ENCODE measurements around the gene FAM78B. TPM values are rescaled to one million over a fixed set of nuclear protein-coding genes. Genes with fewer than 3 reads are reported as not detected.

The FAM78B gene
- total RNA-seq, 1 experiment from 2014 or later = not detected

DNA sequence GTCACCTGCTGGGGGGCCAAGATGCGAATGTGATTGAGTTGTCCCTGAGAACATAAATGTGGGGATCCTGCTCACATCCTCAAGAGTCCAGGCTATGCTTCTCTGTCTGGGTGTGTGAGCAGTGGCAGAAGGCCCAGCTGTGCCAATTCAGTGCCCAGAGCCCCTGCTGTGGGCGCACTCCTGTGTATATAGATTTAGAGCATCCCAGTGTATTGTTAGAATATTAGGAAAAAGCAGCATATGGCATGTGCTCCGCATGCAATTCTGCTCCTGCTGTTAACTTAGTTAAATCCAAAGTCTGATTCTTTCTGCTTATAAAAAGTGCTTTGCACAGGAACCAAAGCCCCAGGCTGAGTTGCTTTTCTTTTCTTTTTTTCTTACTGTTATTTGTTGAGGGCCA, 37.8 kb downstream of the FAM78B start:
- Histone ChIP-seq H3K36me3 (ENCODE audit: control insufficient read depth, insufficient read depth, low read length) (no peaks in the 10 kb centered on the region), H3K4me1 (no peaks in the 10 kb centered on the region), H3K4me3 (ENCODE audit: low read depth, low read length) (no peak overlapping the region), H3K9me3 (no peaks in the 10 kb centered on the region), H3K27me3 (replicated peaks; ENCODE audit: control insufficient read depth, insufficient read depth, low read length) (no peaks in the 10 kb centered on the region)
- POLR2A ChIA-PET = no interaction called here
- TF ChIP-seq, protein P1, sequence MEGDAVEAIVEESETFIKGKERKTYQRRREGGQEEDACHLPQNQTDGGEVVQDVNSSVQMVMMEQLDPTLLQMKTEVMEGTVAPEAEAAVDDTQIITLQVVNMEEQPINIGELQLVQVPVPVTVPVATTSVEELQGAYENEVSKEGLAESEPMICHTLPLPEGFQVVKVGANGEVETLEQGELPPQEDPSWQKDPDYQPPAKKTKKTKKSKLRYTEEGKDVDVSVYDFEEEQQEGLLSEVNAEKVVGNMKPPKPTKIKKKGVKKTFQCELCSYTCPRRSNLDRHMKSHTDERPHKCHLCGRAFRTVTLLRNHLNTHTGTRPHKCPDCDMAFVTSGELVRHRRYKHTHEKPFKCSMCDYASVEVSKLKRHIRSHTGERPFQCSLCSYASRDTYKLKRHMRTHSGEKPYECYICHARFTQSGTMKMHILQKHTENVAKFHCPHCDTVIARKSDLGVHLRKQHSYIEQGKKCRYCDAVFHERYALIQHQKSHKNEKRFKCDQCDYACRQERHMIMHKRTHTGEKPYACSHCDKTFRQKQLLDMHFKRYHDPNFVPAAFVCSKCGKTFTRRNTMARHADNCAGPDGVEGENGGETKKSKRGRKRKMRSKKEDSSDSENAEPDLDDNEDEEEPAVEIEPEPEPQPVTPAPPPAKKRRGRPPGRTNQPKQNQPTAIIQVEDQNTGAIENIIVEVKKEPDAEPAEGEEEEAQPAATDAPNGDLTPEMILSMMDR (IDR thresholded peaks at IDR 0.05; ENCODE audit: insufficient read depth in 1 of 2, low read depth in 1 of 2, low read length in 1 of 2, severe bottlenecking in 1 of 2, unreplicated experiment in 1 of 2) = no peak
- intact Hi-C loops (cut with micrococcal nuclease; ENCODE audit: unreplicated experiment) = no loop called here
- peaks cover 10% of the 10 kb centered on the region for H3K27me3 Mint-ChIP-seq (ENCODE audit: insufficient read depth, unreplicated experiment)
- no peak overlapping the region for H3K27ac Mint-ChIP-seq (ENCODE audit: unreplicated experiment)
- no peaks in the 10 kb centered on the region for H3K4me1 Mint-ChIP-seq (ENCODE audit: low read depth, unreplicated experiment)
- BruUV-seq (replicated peaks) = no TSS peak
- CTCF ChIA-PET = no interaction called here
- H3K4me3 Mint-ChIP-seq (ENCODE audit: unreplicated experiment) = no peak overlapping the region
- no peak for DNase-seq
- no peaks in the 10 kb centered on the region for H3K36me3 Mint-ChIP-seq (ENCODE audit: insufficient read depth, unreplicated experiment)
- H3K9me3 Mint-ChIP-seq (ENCODE audit: unreplicated experiment) = no peaks in the 10 kb centered on the region

DNA sequence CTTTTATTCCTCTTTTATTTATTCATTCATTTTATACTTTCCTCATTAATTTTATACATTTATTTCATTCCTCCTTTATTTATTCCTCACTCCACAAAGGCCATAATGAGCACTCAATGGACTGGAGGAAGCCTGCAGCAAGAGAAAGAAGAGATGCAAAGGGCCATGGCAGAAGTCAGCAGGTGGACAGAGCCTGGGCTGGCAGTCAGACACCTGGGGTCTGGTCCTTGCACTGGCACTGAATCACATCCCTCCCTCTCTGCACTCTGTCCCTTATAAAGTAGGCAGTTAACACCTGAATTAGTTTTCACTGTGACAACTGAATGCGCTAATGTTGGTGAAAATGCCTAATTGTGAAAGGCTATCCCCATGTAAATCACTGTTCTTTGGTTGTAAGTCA, 38.6 kb downstream of the FAM78B start:
- ChIA-PET CTCF (no interaction called here), POLR2A (no interaction called here)
- Mint-ChIP-seq H3K27ac (ENCODE audit: unreplicated experiment) (no peak overlapping the region), H3K36me3 (ENCODE audit: insufficient read depth, unreplicated experiment) (no peaks in the 10 kb centered on the region), H3K27me3 (ENCODE audit: insufficient read depth, unreplicated experiment) (peaks cover 10% of the 10 kb centered on the region), H3K4me1 (ENCODE audit: low read depth, unreplicated experiment) (no peaks in the 10 kb centered on the region), H3K9me3 (ENCODE audit: unreplicated experiment) (no peaks in the 10 kb centered on the region), H3K4me3 (ENCODE audit: unreplicated experiment) (no peak overlapping the region)
- no peak for DNase-seq
- intact Hi-C loops (cut with micrococcal nuclease; ENCODE audit: unreplicated experiment) = no loop called here
- Histone ChIP-seq H3K4me3 (ENCODE audit: low read depth, low read length) (no peak overlapping the region), H3K4me1 (no peaks in the 10 kb centered on the region), H3K27me3 (replicated peaks; ENCODE audit: control insufficient read depth, insufficient read depth, low read length) (no peaks in the 10 kb centered on the region), H3K36me3 (ENCODE audit: control insufficient read depth, insufficient read depth, low read length) (no peaks in the 10 kb centered on the region), H3K9me3 (no peaks in the 10 kb centered on the region)
- TF ChIP-seq, protein P1 (IDR thresholded peaks at IDR 0.05; ENCODE audit: insufficient read depth in 1 of 2, low read depth in 1 of 2, low read length in 1 of 2, severe bottlenecking in 1 of 2, unreplicated experiment in 1 of 2) = no peak
- no TSS peak for BruUV-seq (replicated peaks)

DNA sequence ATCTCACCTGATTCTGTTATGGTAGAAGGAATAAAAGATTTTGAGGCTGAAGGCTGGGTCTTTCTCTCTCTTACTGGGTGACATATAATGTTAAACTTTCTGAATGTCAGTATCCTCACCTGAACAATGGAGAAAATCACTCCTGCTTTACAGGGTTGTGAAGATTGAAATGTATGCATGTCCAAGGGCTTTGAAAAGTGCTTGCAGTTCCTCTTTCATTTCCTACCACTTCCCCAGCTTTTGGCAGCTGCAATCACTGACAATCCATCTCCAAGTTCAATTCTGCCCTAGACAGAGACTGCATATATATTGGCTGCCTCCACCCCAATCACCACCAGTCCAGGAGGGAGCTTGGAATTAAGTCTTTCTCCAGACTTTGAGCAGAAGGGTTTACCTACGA, 39.8 kb downstream of the FAM78B start:
- ChIA-PET POLR2A (no interaction called here), CTCF (no interaction called here)
- no peak overlapping the region for H3K4me3 ChIP-seq (ENCODE audit: low read depth, low read length)
- no TSS peak for BruUV-seq (replicated peaks)
- TF ChIP-seq, protein P1 (IDR thresholded peaks at IDR 0.05; ENCODE audit: insufficient read depth in 1 of 2, low read depth in 1 of 2, low read length in 1 of 2, severe bottlenecking in 1 of 2, unreplicated experiment in 1 of 2) = no peak
- peaks cover 16% of the 10 kb centered on the region for H3K27me3 Mint-ChIP-seq (ENCODE audit: insufficient read depth, unreplicated experiment)
- H3K27ac Mint-ChIP-seq (ENCODE audit: unreplicated experiment) = no peak overlapping the region
- H3K36me3 Mint-ChIP-seq (ENCODE audit: insufficient read depth, unreplicated experiment) = no peaks in the 10 kb centered on the region
- no peaks in the 10 kb centered on the region for H3K9me3 ChIP-seq
- H3K4me3 Mint-ChIP-seq (ENCODE audit: unreplicated experiment) = no peak overlapping the region
- no peaks in the 10 kb centered on the region for H3K9me3 Mint-ChIP-seq (ENCODE audit: unreplicated experiment)
- no peak for DNase-seq
- H3K27me3 ChIP-seq (replicated peaks; ENCODE audit: control insufficient read depth, insufficient read depth, low read length) = no peaks in the 10 kb centered on the region
- intact Hi-C loops (cut with micrococcal nuclease; ENCODE audit: unreplicated experiment) = no loop called here
- no peaks in the 10 kb centered on the region for H3K4me1 ChIP-seq
- no peaks in the 10 kb centered on the region for H3K4me1 Mint-ChIP-seq (ENCODE audit: low read depth, unreplicated experiment)
- no peaks in the 10 kb centered on the region for H3K36me3 ChIP-seq (ENCODE audit: control insufficient read depth, insufficient read depth, low read length)
